Islet of Langerhans (tissue), 1 donor: ENCODE data around the gene PIGP.
"Not testable (repeated sequence)": the region's sequence is repeated elsewhere in the genome, so short reads cannot be mapped to it uniquely, and the experiment has no call there.

ENCODE experiments used
- FAIRE-seq: peaks from one replicate; lab custom pipeline; 2011; peaks lifted over from hg19 to GRCh38; lab: Jason Lieb, UNC

The PIGP gene

DNA sequence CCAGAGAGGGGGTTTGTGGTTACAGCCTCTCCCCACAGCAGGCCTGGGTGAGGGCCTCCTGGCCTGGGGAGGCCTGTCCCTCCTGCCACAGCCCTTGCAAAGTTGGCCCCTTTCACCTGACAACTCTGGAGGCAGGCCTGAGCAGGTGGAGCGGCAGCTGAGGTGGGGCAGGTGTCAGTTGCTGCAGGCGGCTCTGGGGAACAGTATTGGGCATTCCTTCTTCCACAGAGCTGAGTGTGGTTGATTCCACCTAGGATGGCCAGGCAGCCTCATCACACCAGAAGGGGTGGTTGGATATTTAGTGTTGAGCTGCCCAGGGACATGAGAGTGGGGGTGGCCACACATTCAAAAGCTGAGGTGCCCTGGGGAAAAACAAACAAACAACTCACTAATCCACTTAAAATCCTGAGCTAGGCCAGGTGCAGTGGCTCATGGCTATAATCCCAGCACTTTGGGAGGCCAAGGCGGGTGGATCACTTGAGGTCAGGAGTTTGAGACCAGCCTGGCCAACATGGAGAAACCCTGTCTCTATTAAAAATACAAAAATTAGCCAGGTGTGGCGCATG is 31.1 kb downstream of the PIGP start:
- no peak for FAIRE-seq

DNA sequence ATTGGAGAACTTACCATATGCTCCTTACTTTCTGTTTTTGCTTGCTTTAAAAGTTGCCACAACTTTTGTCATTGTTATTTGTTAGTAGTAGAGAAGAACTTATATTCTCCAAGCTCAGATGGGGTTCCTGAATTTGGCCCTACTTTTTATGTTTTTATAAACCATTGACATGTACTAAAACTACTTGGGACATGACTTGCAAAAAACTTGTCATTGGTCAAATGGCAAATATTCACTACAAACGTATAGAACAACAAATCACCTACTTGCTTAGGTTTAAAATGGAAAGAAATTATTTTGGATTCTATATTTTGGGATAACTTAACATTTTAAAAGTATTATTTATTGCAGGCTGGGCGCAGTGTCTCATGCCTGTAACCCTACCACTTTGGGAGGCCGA is 32.7 kb downstream of the PIGP start:
- FAIRE-seq: no peak

DNA sequence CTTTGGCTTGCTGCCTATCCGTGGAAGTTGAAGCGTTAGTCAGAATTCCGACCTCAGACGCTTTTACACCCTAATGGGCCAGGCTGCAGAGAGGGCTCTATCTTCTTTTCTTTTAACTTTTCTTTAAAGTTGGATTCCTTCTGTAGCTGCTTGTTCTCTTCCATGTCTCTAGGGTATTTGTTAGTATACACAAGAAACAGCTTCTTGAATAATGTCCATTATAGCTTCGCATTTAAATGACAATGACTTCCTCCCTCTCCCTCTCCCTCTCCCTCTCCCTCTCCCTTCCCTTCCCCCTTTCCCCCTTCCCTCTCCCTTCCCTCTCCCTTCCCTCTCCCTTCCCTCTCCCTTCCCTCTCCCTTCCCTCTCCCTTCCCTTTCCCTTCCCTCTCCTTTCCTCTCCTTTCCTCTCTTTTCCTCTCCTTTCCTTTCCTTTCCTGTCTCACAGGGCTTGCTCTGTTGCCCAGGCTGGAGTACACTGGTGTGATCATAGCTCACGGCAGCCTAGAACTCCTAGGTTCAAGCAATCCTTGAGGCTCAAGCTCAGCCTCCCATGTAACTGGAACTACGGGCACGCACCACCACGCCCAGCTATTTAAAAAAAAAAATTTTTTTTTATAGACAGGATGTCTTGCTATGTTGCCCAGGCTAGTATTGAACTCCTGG is 33.3 kb downstream of the PIGP start:
- FAIRE-seq: no peak

DNA sequence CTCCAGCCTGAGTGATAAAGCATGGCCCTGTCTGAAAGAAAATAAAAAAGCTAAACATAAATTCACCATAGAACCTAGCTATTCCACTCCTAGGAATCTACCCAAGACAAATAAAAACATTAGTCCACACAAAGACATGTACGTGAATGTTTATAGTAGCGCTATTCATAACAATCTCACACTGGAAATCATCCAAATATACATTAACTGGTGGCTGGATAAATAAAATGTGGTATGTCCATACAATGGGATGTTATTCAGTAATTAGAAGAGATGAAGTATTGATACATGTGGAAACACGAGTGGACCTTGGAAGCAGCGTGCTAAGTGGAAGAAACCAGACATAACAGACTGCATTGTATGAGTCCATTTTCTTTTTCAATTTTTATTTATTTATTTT is 36.7 kb downstream of the PIGP start:
- no peak for FAIRE-seq

DNA sequence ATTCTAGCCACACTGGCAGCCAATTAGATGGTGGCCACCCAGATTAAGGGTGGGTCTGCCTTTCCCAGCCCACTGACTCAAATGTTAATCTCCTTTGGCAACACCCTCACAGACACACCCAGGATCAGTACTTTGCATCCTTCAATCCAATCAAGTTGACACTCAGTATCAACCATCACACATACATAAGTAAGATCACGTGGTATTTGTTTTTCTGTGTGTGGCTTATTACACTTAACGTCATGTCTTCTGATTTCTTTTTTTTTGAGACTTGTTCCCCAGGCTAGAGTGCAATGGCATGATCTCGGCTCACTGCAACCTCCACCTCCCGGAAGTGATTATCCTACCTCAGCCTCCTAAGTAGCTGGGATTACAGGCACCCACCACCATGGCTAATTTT is 38.5 kb downstream of the PIGP start:
- FAIRE-seq: not testable (repeated sequence)

DNA sequence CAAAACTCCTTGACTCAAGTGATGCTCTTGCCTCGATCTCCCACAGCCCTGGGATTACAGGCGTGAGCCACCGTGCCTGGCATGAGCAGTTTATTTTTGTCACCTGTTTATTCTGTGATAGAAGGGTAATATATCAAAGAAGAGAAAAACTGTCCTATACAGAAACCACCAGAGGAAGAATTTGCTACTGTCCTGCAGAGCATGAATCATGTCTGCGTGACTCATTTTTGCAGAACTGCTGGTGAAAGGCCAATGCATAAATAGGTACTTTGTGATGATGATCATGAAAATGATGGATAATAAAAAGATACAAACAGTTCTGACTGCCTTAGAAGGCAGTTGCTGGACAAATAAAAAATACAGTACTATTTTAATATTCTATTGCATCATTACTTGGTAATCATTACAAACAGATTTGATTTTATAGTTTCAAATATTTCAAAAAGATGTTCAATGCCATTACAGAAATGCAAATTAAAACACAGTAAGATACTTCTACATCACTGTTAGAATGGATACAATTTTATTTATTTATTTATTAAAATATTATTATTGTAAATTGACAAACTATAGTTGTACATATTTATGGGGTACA is 39.9 kb downstream of the PIGP start:
- FAIRE-seq: peak; percentile 27

DNA sequence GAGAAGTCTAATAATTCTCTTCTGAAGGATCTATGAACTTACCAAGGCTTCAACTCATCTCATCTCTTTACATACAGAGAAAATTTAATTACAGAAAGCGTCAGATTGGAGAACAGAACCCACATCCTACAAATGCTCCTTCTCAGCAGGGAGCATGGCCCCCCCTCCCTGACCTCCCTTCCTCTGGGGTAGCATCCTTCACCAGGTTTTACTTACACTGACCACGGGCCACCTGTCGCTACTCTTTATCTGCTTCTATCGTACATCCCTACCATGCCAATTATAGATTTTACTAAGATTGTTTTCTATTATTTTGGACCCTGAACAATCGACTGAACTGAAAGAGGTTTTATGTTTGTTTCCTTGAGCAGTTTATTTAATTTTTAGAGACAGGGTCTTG is 40.6 kb downstream of the PIGP start:
- no peak for FAIRE-seq

DNA sequence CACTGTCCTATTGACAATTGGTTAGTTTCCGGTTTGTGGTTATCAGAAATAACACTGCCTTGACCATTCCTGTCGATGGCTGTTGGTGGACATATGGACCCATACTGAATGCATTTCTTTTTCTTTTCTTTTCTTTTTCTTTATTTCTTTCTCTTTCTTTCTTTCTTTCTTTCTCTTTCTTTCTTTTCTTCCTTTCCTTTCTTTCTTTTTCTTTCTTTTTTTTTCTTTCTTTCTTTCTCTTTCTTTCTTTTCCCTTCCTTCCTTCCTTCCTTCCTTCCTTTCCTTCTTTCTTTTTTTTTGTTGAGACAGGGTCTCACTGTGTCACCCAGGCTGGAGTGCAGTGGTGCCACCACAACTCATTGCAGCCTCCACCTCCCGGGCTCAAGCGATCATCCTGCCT is 42.0 kb downstream of the PIGP start:
- FAIRE-seq: no peak

DNA sequence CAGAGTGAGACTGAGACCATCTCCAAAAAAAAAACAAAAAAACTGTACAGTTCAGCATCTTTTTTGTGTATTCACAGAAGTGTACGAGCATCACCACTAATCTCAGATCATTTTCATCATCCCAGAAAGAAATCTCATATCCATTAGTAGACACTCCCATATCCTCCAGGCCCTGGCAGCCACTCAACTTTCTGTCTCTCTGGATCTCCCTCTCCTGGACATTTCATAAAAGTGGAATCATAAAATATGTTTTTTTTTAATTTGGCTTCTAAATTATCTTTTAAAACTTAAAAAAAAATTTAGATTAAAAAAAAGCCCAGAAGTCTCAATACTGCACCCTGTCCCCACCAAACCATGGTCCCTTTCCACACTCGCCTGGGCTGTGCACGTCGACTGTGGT is 44.3 kb downstream of the PIGP start:
- no peak for FAIRE-seq

DNA sequence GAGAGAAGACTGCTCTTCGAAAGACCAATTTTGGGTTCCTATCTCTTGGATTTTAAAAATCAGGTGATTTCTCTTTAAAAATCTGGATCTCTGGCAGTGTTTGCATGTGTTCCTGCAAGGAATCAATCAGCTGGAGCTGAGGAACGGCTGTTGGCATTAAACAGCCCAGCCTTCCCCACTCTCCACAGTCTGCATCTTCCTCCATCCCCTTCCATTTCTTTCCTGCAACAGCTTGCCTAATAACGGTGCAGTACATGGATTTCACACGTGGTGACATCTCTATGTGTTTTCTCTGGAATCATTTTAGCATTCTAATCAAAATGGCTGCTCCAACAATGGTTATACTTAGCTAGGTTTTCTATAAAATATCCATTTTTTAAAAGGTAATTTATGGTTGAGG is 46.4 kb downstream of the PIGP start:
- FAIRE-seq: no peak

DNA sequence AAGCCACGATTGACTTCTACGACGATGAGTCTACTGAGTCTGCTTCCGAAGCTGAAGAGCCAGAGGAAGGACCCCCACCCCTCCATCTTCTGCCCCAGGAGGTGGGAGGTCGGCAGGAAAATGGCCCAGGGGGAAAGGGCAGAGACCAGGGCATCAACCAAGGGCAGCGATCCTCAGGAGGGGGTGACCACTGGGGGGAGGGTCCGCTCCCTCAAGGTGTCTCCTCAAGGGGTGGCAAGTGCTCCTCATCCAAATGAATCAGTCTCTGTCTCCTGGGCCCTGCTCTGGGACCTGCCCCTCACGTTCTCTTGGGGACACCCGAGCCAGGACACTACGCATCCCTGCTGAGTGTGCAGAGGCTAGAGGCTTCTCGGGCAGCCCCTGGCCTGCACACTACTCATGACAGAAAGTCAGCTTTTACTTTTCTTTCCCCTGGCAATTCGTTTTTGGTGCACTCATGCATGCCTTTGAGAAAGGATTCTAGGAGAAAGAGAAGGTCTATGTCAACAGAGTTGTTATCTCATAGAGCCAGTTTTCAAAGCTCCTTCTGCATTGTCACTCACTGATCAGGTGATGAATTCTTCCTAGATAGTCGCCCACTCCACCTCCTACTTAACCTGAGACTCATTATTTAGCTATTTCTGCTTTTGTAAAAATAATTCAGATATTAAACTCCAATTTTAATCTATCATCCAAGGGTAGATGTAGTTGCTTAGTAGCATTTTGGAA is 54.8 kb downstream of the PIGP start:
- FAIRE-seq: no peak
